Stimulated activated naive B cell treated with anti-CD40 and anti-IgM and Interleukin-4, amounts not matched to agents 10 μg/mL and 1 μg/mL and 100 μg/mL, for 72 hours (primary cell): ENCODE data around the gene GPD1.
"Not testable (repeated sequence)": the region's sequence is repeated elsewhere in the genome, so short reads cannot be mapped to it uniquely, and the experiment has no call there.

Source experiments
- ATAC-seq, 2 donors: fragments of 150-1000 bp; cut with Tn5 transposase; replicated peaks; 2 replicates each; pipeline ENCODE4 v1.10.0; 2021; ENCODE audit warnings: moderate library complexity in 1 of 2
- DNase-seq: peaks from one replicate; pipeline ENCODE4 v3.0.0; 2021
- H3K27ac Mint-ChIP-seq: one replicate; pipeline ENCODE4 v1.8.0; 2022; ENCODE audit warnings: mild to moderate bottlenecking, mixed read lengths
- H3K27me3 Mint-ChIP-seq, 2 donors: one replicate each; pipeline ENCODE4 v1.8.0; 2022; ENCODE audit warnings: mixed read lengths in 2 of 2
- H3K36me3 Mint-ChIP-seq, 2 donors: one replicate each; pipeline ENCODE4 v1.8.0; 2022; ENCODE audit warnings: mixed read lengths in 2 of 2, mild to moderate bottlenecking in 1 of 2
- H3K4me1 Mint-ChIP-seq, 2 donors: one replicate each; pipeline ENCODE4 v1.8.0; 2022; ENCODE audit warnings: mixed read lengths in 2 of 2, mild to moderate bottlenecking in 1 of 2
- H3K4me3 Mint-ChIP-seq, 2 donors: one replicate each; pipeline ENCODE4 v1.8.0; 2022; ENCODE audit warnings: mild to moderate bottlenecking in 2 of 2, mixed read lengths in 2 of 2, moderate library complexity in 1 of 2
- H3K9me3 Mint-ChIP-seq, 2 donors: one replicate each; pipeline ENCODE4 v1.8.0; 2022; ENCODE audit warnings: mixed read lengths in 2 of 2, mild to moderate bottlenecking in 1 of 2

Gene GPD1

DNA sequence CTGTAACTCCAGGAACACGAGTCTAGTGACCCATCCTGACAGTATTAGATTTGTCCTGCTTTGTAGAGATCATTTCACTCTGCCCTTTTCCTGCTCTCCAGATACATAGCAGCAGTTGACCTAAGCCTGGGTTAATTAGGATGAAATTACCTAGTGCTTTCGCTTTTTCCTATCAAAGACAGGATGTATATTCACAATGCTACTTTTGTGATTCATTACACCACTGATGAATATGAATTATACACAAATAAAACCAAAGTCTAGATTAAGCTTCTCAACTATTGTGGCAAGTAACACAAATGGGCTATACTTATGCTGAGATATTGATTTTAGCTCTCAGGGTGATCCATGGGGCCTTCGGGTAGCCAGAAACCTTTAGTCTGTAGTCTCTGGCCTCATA lies 45.5 kb downstream of the GPD1 start:
- no peak for ATAC-seq

DNA sequence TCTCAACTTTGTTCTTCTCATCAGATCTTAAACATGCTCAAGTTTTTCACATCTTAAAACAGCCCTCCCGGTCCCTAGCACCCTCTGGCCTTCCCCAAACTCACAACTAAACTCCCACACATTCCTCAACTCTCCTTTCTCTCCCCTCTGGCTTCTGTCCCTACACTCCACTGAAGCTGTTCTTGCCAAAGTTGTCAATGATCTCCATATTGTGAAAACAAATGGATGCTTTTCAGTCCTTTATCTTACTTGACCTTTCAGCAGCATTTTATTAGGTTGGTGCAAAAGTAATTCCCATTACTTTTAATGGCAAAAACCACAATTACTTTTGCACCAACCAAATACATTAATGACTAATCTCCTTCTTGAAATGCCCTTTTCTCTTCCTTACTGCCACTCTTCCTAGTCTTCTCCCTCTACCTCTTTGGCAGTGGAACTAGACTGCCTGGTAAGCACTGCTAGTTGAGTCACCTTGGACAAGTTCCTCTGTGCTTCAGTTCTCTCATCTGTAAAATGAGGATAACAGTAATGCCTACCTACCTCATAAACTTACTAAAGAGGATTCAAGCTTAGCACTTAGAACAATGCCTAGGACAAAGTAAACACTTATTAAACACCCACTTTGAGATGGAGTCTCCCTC lies 47.4 kb downstream of the GPD1 start:
- H3K27ac Mint-ChIP-seq = peak overlapping the region; percentile 0
- H3K4me1 Mint-ChIP-seq = peaks cover 7 to 28% of the 10 kb centered on the region in 2 donors
- ATAC-seq (no peak), DNase-seq (no peak)
- H3K9me3 Mint-ChIP-seq = no peaks in the 10 kb centered on the region
- no peak overlapping the region for H3K4me3 Mint-ChIP-seq
- peaks cover 0 to 6% of the 10 kb centered on the region in 2 donors for H3K36me3 Mint-ChIP-seq
- no peaks in the 10 kb centered on the region for H3K27me3 Mint-ChIP-seq

More for the DNA sequence above, 45.5 kb downstream of the GPD1 start:
- Mint-ChIP-seq H3K4me3 (no peak overlapping the region), H3K36me3 (peaks cover 0 to 6% of the 10 kb centered on the region in 2 donors), H3K9me3 (no peaks in the 10 kb centered on the region), H3K27me3 (no peaks in the 10 kb centered on the region), H3K4me1 (peaks cover 9 to 28% of the 10 kb centered on the region in 2 donors), H3K27ac (no peak overlapping the region)
- DNase-seq = no peak

DNA sequence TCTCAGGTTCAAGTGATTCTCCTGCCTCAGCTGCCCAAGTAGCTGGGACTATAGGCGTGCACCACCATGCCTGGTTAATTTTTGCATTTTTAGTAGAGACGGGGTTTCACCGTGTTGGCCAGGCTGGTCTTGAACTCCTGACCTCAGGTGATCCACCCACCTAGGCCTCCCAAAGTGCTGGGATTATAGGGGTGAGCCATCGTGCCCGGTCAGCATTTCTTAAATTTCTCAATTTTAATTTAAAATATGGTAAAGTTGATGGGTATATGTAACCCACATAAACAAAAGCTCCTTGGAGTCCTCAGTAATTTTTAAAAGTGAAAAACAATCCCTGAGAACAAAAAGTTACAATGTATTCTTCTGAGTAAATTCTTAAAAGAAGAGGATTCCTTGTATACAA lies 51.1 kb downstream of the GPD1 start:
- not testable (repeated sequence) for DNase-seq, H3K27ac Mint-ChIP-seq, ATAC-seq, H3K4me3 Mint-ChIP-seq, H3K9me3 Mint-ChIP-seq, H3K27me3 Mint-ChIP-seq
- Mint-ChIP-seq H3K36me3 (peaks cover 14 to 15% of the 10 kb centered on the region in 2 donors), H3K4me1 (peaks cover 9 to 28% of the 10 kb centered on the region in 2 donors)

DNA sequence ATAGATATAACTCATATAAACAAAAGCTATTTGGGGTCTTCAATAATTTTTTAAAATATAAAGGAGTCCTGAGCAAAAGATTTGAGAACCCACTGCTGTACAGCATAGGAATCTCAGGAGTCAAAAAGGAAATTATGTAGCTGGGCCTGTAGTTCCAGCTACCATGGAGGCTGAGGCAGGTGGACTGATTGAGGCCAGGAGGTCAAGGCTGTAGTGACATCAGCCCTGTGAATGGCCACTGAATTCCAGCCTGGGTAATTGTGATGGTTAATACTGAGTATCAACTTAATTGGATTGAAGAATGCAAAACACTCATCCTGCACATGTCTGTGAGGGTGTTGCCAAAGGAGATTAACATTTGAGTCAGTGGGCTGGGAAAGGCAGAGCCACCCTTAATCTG lies 52.8 kb downstream of the GPD1 start:
- H3K27ac Mint-ChIP-seq = no peak overlapping the region
- no peak for DNase-seq
- ATAC-seq = no peak
- H3K4me3 Mint-ChIP-seq = no peak overlapping the region
- no peaks in the 10 kb centered on the region for H3K9me3 Mint-ChIP-seq
- no peaks in the 10 kb centered on the region for H3K27me3 Mint-ChIP-seq
- peaks cover 14 to 15% of the 10 kb centered on the region in 2 donors for H3K36me3 Mint-ChIP-seq
- peaks cover 6 to 23% of the 10 kb centered on the region in 2 donors for H3K4me1 Mint-ChIP-seq

DNA sequence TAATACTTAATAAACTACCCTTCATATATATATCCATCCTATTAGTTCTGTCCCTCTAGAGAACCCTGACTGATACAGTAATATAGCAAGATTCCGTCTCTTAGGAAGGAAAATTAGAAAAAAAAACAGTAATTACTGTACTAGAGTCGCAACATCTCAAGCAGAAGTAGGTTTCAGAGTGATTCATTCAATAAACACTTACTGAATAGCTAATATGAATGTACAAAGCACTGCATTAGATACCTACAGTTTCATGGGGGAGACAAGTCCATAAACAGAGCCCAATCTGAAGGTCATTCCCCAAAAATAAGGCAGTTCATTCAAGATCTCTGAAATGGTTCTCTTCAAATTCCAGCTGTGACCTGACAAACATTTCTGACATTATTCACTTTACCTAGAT lies 53.5 kb downstream of the GPD1 start:
- no peak for DNase-seq
- Mint-ChIP-seq H3K36me3 (peaks cover 13 to 15% of the 10 kb centered on the region in 2 donors), H3K27ac (peak overlapping the region; percentile 31), H3K27me3 (no peaks in the 10 kb centered on the region), H3K9me3 (no peaks in the 10 kb centered on the region), H3K4me1 (peaks cover 5 to 20% of the 10 kb centered on the region in 2 donors), H3K4me3 (no peak overlapping the region)
- ATAC-seq = no peak

DNA sequence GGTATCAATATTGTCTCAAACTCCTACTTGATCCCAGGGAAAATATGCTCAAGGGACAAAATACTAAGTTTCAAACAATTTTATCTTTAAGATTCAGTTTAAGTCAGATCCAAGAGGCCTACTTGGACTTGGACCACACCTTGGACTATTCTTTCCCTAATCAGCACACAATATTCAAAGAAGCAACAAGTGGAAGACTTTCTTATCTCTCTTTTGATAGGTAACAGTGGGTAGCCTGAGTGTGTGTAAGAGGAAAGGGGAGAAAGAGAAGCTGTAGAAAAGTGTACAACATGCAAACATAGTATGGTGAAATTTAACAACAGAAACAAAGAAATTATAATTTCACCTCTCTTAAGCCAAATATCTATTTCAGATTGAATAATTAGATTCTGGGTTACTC lies 56.8 kb downstream of the GPD1 start:
- H3K27ac Mint-ChIP-seq = no peak overlapping the region
- peaks cover 6 to 28% of the 10 kb centered on the region in 2 donors for H3K4me1 Mint-ChIP-seq
- ATAC-seq (no peak), DNase-seq (no peak)
- no peak overlapping the region for H3K4me3 Mint-ChIP-seq
- H3K36me3 Mint-ChIP-seq = peaks cover 8 to 20% of the 10 kb centered on the region in 2 donors
- no peaks in the 10 kb centered on the region for H3K27me3 Mint-ChIP-seq
- no peaks in the 10 kb centered on the region for H3K9me3 Mint-ChIP-seq
